Parathyroid adenoma (tissue), 2 donors: ENCODE measurements around the gene ABTB2.

Experiments
- H2AFZ ChIP-seq: fragments of 300-600 bp; sonication (generic); one replicate; pipeline ENCODE4 v1.7.0; 2017; ENCODE audit warnings: antibody characterized with exemption, mild to moderate bottlenecking
- H3K27ac ChIP-seq: fragments of 300-600 bp; sonication (generic); one replicate; pipeline ENCODE4 v1.7.0; 2017
- H3K27me3 ChIP-seq: fragments of 300-600 bp; sonication (generic); one replicate; pipeline ENCODE4 v1.7.0; 2017; ENCODE audit warnings: low read length; ENCODE audit not compliant: control insufficient read depth, insufficient read depth
- H3K36me3 ChIP-seq: fragments of 300-600 bp; sonication (generic); one replicate; pipeline ENCODE4 v1.7.0; 2017; ENCODE audit warnings: low read length; ENCODE audit not compliant: control insufficient read depth, insufficient read depth
- H3K4me1 ChIP-seq: fragments of 300-600 bp; sonication (generic); one replicate; pipeline ENCODE4 v1.7.0; 2017; ENCODE audit warnings: control low read depth
- H3K4me2 ChIP-seq: fragments of 300-600 bp; sonication (generic); one replicate; pipeline ENCODE4 v1.7.0; 2017; ENCODE audit warnings: low read length
- H3K4me3 ChIP-seq: fragments of 300-600 bp; sonication (generic); one replicate; pipeline ENCODE4 v1.7.0; 2017; ENCODE audit warnings: low read depth, low read length
- H3K79me2 ChIP-seq: fragments of 300-600 bp; sonication (generic); one replicate; pipeline ENCODE4 v1.7.0; 2017; ENCODE audit warnings: control low read depth
- H3K9ac ChIP-seq: fragments of 300-600 bp; sonication (generic); one replicate; pipeline ENCODE4 v1.7.0; 2017; ENCODE audit warnings: mild to moderate bottlenecking
- H3K9me3 ChIP-seq: fragments of 300-600 bp; sonication (generic); one replicate; pipeline ENCODE4 v1.7.0; 2017; ENCODE audit warnings: low read length; ENCODE audit not compliant: control insufficient read depth
- CTCF ChIP-seq: fragments of 300-600 bp; sonication (generic); IDR thresholded peaks from one replicate; pipeline ENCODE4 v1.7.0; 2017; ENCODE audit warnings: antibody characterized with exemption, mild to moderate bottlenecking
- donor health status: primary hyperparathyroidism.

Gene ABTB2

DNA sequence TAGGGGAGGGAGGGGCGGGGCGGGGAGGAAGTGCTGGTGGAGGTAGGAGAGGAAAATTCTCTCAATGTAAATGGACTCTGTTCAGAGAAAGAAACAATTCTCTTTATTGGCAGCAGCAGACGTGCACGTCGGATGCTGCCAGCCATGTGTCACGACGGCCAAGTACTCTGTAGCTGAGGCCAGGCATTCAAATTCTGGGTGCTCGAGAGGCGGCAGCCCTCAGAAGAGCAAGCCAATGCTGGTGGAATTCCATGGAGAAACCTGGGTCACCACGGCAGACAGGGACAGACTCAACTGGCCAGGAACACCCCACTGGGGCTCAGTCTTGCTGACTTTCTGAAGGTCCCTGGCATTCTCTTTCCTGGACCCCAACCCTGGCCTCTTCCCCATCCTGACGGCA is 90.8 kb downstream of the ABTB2 start:
- Histone ChIP-seq H3K4me2 (no peak overlapping the region), H2AFZ (no peak overlapping the region), H3K9me3 (no peaks in the 10 kb centered on the region), H3K27me3 (no peaks in the 10 kb centered on the region), H3K36me3 (no peaks in the 10 kb centered on the region), H3K27ac (no peak overlapping the region), H3K4me1 (peaks cover 2% of the 10 kb centered on the region), H3K9ac (no peak overlapping the region), H3K4me3 (no peak overlapping the region), H3K79me2 (no peaks in the 10 kb centered on the region)
- no peak for TF ChIP-seq CTCF

DNA sequence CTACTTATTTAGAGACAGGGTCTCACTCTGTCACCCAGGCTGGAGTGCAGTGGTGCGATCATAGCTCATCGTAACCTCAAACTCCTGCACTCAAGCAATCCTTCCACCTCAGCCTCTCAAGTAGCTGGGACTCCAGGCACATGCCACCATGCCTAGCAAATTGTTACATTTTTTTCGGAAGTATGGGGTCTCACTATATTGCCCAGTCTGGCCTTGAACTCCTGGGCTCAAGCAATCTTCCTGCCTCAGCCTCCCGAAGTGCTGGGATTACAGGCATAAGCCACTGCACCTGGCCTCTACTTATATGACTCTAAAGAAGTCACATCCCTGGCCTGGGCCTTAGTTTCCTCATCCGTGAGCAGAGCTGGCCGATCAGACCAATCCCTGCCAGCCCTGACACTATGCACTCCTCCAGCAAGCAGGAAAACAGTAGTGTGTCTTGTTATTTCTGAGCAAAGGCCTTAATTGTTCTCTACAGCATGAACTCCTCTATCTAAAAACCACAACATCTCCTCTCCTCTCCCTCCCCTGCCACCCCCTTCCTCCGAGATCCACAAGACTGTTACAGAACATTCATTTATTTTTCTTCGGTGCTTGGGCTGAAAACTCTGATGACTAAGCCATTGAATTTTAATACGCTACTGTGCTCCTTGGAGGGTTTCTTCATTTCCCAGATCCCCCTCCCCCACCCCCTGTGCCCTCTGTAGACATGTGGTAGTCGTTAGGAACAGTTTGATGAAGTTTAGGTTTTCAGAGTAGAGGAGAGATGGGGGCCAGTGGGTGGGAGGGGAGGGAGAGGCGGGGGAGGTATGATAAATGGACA is 91.5 kb downstream of the ABTB2 start:
- Histone ChIP-seq H3K9me3 (no peaks in the 10 kb centered on the region), H3K4me1 (peaks cover 2% of the 10 kb centered on the region), H3K36me3 (no peaks in the 10 kb centered on the region), H3K27me3 (no peaks in the 10 kb centered on the region), H3K27ac (no peak overlapping the region), H3K9ac (no peak overlapping the region), H3K79me2 (no peaks in the 10 kb centered on the region), H3K4me2 (no peak overlapping the region), H2AFZ (no peak overlapping the region), H3K4me3 (no peak overlapping the region)
- no peak for TF ChIP-seq CTCF

GRCh38 chr11:34264303-34265110 is 93.3 kb downstream of the ABTB2 start:
- no peak overlapping the region for H3K27ac ChIP-seq
- TF ChIP-seq CTCF = no peak
- no peak overlapping the region for H2AFZ ChIP-seq
- H3K79me2 ChIP-seq = no peaks in the 10 kb centered on the region
- H3K36me3 ChIP-seq = no peaks in the 10 kb centered on the region
- H3K4me1 ChIP-seq = no peaks in the 10 kb centered on the region
- no peak overlapping the region for H3K9ac ChIP-seq
- H3K4me2 ChIP-seq = no peak overlapping the region
- H3K4me3 ChIP-seq = no peak overlapping the region
- no peaks in the 10 kb centered on the region for H3K9me3 ChIP-seq
- H3K27me3 ChIP-seq = no peaks in the 10 kb centered on the region

DNA sequence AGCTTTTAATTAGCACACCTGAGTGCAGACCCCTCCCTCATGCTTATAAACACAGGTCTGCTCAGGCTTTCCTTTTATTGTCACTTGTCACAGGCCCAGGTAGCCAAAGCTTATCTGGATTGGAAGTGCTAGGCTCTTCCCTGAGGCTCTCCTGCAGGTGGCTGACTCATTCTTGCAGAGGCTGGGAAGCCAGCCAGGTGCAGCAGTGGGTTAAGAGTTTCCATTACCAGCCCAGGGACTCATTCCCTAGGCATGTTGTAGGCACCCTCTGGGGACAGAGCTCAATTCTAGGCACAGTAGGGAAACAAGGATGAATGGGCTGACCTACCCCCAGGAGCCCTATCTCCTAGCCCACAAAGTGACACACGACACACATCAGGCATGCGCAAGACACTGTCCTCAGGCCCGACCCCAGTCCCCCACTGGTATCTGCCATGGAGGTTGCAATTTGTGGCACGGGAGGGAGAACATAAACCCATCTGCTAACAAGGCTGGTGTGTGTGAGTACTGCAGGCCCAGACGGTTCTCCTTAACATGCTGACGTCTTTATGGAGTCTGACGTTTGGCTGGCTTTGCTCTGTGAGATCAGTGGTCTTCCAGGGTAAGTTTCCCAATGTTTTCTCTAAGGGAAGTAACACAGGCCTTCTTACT is 94.2 kb downstream of the ABTB2 start:
- Histone ChIP-seq H3K27ac (no peak overlapping the region), H3K4me2 (no peak overlapping the region), H3K79me2 (no peaks in the 10 kb centered on the region), H3K27me3 (no peaks in the 10 kb centered on the region), H2AFZ (no peak overlapping the region), H3K4me1 (no peaks in the 10 kb centered on the region), H3K9ac (no peak overlapping the region), H3K36me3 (no peaks in the 10 kb centered on the region), H3K9me3 (no peaks in the 10 kb centered on the region), H3K4me3 (no peak overlapping the region)
- no peak for TF ChIP-seq CTCF
